GM10266 (cell line): Measurements from ENCODE around the gene NCOA1.
"Not testable (repeated sequence)": the region's sequence is repeated elsewhere in the genome, so short reads cannot be mapped to it uniquely, and the experiment has no call there.

ENCODE experiments used
- DNase-seq: peaks from one replicate; pipeline ENCODE4 v3.0.0; 2012; ENCODE audit errors: extremely low spot score
- CTCF ChIP-seq: IDR thresholded peaks from 2 replicates; pipeline ENCODE4 v1.5.1; 2012; ENCODE audit warnings: mild to moderate bottlenecking, low read depth; ENCODE audit not compliant: control insufficient read depth, insufficient read depth; ENCODE audit errors: missing control alignments

NCOA1 gene

GRCh38 chr2:24579053-24579803, 88.2 kb downstream of the NCOA1 start:
- no peak for TF ChIP-seq CTCF
- no peak for DNase-seq

GRCh38 chr2:24580561-24580960, 89.5 kb downstream of the NCOA1 start:
- DNase-seq, result no peak
- TF ChIP-seq CTCF, result no peak

- not testable (repeated sequence) for DNase-seq
These were observed 90.9 kb downstream of the NCOA1 start for GRCh38 chr2:24581971-24582370.

GRCh38 chr2:24586955-24587354, 95.9 kb downstream of the NCOA1 start:
- no peak for TF ChIP-seq CTCF
- peak; percentile 53 for DNase-seq

GRCh38 chr2:24588294-24588693, 97.2 kb downstream of the NCOA1 start:
- no peak for TF ChIP-seq CTCF
- DNase-seq, result no peak

GRCh38 chr2:24592441-24593100, 101.5 kb downstream of the NCOA1 start:
- no peak for DNase-seq
- TF ChIP-seq CTCF, result no peak

- TF ChIP-seq CTCF, result no peak
- DNase-seq, result no peak
These were observed 103.2 kb downstream of the NCOA1 start for GRCh38 chr2:24594283-24594682.
